ENCODE results near the gene PARP6. TPM values are rescaled to one million over a fixed set of nuclear protein-coding genes. Genes with fewer than 3 reads are reported as not detected.

Gene PARP6
- polyA plus RNA-seq, 1 donor from 2014 or later, result 218 TPM

DNA sequence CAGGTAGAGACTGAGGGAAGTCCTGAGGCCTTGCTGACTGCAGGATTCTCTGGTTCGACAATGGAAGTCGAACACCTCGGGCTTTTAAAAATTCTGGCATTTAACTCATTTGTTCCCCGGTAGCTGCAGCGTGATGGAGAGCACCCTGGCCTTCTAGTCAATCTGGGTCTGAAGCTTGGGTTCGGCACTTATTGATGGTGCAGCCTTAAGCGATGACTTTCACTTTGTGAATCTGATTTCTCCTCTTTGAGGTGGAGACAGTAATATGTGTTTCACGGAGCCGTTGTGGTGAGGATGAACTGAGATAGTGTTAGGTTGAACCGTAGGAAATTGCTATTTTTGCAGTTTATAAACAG is 621 bp upstream of the PARP6 start:
- TF ChIP-seq POLR2AphosphoS5 (IDR thresholded peaks at IDR 0.05) (no peak), RAD21 (conservative IDR thresholded peaks at IDR 0.05) (no peak), MXI1 (conservative IDR thresholded peaks at IDR 0.05; ENCODE audit: poor library complexity, severe bottlenecking) (no peak)
- Histone ChIP-seq H3K4me2 (ENCODE audit: low read length) (no peak overlapping the region), H3K9me2 (ENCODE audit: insufficient read depth, low read length) (no peaks in the 10 kb centered on the region), H3K4me3 (ENCODE audit: low read length) (peak overlapping the region; percentile 82), H2AFZ (ENCODE audit: low read depth, low read length) (peak overlapping the region; percentile 31), H3F3A (ENCODE audit: insufficient read depth, low read length, poor library complexity, severe bottlenecking) (no peaks in the 10 kb centered on the region), H3K79me2 (replicated peaks; ENCODE audit: insufficient read depth, low read length) (peaks cover 27% of the 10 kb centered on the region), H3K36me3 (ENCODE audit: insufficient read depth, low read length) (no peaks in the 10 kb centered on the region), H3K27ac (ENCODE audit: low read length) (peak overlapping the region; percentile 54), H3K9ac (ENCODE audit: low read length) (peak overlapping the region; percentile 44), H3K27me3 (ENCODE audit: insufficient read depth, low read depth, low read length) (no peaks in the 10 kb centered on the region), H4K20me1 (ENCODE audit: insufficient read depth) (no peaks in the 10 kb centered on the region), H3K9me3 (ENCODE audit: low read length) (no peaks in the 10 kb centered on the region)

DNA sequence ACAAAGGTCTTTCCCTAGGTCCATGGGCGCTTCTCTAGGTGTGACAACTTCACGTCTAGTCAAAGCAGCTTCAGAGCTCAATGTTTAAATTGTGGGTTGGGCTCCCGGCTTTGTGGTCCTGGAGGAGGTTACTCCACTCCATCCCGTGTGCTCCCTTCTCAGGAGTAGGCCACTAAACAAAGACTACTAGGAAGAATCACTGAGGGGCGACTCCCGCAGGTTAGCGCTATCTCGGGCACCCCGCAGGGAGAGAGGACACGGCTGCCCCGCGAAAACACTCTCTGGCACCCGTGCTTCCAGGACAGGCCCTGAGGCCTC is 500 bp downstream of the PARP6 start:
- Histone ChIP-seq H2AFZ (ENCODE audit: low read depth, low read length) (peak overlapping the region; percentile 82), H3K27me3 (ENCODE audit: insufficient read depth, low read depth, low read length) (no peaks in the 10 kb centered on the region), H3K4me2 (ENCODE audit: low read length) (peak overlapping the region; percentile 83), H3K4me3 (ENCODE audit: low read length) (peak overlapping the region; percentile 82), H3F3A (ENCODE audit: insufficient read depth, low read length, poor library complexity, severe bottlenecking) (no peaks in the 10 kb centered on the region), H4K20me1 (ENCODE audit: insufficient read depth) (no peaks in the 10 kb centered on the region), H3K9me2 (ENCODE audit: insufficient read depth, low read length) (no peaks in the 10 kb centered on the region), H3K27ac (ENCODE audit: low read length) (peak overlapping the region; percentile 80), H3K9ac (ENCODE audit: low read length) (peak overlapping the region; percentile 95), H3K79me2 (replicated peaks; ENCODE audit: insufficient read depth, low read length) (peaks cover 27% of the 10 kb centered on the region), H3K9me3 (ENCODE audit: low read length) (no peaks in the 10 kb centered on the region), H3K36me3 (ENCODE audit: insufficient read depth, low read length) (no peaks in the 10 kb centered on the region)
- no peak for TF ChIP-seq TAF1 (IDR thresholded peaks at IDR 0.05; ENCODE audit: low read depth)
- TF ChIP-seq, protein P1, sequence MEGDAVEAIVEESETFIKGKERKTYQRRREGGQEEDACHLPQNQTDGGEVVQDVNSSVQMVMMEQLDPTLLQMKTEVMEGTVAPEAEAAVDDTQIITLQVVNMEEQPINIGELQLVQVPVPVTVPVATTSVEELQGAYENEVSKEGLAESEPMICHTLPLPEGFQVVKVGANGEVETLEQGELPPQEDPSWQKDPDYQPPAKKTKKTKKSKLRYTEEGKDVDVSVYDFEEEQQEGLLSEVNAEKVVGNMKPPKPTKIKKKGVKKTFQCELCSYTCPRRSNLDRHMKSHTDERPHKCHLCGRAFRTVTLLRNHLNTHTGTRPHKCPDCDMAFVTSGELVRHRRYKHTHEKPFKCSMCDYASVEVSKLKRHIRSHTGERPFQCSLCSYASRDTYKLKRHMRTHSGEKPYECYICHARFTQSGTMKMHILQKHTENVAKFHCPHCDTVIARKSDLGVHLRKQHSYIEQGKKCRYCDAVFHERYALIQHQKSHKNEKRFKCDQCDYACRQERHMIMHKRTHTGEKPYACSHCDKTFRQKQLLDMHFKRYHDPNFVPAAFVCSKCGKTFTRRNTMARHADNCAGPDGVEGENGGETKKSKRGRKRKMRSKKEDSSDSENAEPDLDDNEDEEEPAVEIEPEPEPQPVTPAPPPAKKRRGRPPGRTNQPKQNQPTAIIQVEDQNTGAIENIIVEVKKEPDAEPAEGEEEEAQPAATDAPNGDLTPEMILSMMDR (IDR thresholded peaks at IDR 0.05; ENCODE audit: poor library complexity, severe bottlenecking), result no peak
- no peak for TF ChIP-seq EZH2 (IDR thresholded peaks at IDR 0.05; ENCODE audit: borderline replicate concordance, insufficient read depth, low read length, poor library complexity, severe bottlenecking)
- no peak for TF ChIP-seq RAD21 (conservative IDR thresholded peaks at IDR 0.05)
- TF ChIP-seq, protein P2, sequence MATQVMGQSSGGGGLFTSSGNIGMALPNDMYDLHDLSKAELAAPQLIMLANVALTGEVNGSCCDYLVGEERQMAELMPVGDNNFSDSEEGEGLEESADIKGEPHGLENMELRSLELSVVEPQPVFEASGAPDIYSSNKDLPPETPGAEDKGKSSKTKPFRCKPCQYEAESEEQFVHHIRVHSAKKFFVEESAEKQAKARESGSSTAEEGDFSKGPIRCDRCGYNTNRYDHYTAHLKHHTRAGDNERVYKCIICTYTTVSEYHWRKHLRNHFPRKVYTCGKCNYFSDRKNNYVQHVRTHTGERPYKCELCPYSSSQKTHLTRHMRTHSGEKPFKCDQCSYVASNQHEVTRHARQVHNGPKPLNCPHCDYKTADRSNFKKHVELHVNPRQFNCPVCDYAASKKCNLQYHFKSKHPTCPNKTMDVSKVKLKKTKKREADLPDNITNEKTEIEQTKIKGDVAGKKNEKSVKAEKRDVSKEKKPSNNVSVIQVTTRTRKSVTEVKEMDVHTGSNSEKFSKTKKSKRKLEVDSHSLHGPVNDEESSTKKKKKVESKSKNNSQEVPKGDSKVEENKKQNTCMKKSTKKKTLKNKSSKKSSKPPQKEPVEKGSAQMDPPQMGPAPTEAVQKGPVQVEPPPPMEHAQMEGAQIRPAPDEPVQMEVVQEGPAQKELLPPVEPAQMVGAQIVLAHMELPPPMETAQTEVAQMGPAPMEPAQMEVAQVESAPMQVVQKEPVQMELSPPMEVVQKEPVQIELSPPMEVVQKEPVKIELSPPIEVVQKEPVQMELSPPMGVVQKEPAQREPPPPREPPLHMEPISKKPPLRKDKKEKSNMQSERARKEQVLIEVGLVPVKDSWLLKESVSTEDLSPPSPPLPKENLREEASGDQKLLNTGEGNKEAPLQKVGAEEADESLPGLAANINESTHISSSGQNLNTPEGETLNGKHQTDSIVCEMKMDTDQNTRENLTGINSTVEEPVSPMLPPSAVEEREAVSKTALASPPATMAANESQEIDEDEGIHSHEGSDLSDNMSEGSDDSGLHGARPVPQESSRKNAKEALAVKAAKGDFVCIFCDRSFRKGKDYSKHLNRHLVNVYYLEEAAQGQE (IDR thresholded peaks at IDR 0.05; ENCODE audit: borderline replicate concordance), result no peak
- TF ChIP-seq SMC3 (conservative IDR thresholded peaks at IDR 0.05; ENCODE audit: poor library complexity), result no peak
- no peak for TF ChIP-seq MXI1 (conservative IDR thresholded peaks at IDR 0.05; ENCODE audit: poor library complexity, severe bottlenecking)

DNA sequence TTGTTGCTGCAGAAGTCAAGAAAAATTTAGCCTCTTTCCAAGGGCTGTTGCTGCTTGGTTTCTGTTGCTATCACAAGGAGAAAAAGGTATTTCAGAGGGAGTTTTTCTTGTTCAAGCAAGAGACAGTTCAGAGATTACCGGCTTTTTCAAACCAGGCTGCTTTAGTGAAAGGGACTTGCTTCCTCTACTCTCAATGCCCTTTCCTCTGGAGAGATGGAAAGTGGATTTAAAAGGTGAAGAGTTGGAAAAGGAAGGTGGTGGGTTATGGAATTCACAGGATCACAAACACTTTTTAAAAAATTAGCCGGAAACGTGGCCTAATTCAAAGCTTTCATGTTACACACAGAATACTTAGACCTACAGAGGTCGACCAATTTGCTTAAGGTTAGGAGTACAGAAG is 1.1 kb downstream of the PARP6 start:
- peak overlapping the region; percentile 95 for H3K9ac ChIP-seq (ENCODE audit: low read length)
- no peaks in the 10 kb centered on the region for H3F3A ChIP-seq (ENCODE audit: insufficient read depth, low read length, poor library complexity, severe bottlenecking)
- H2AFZ ChIP-seq (ENCODE audit: low read depth, low read length), result no peak overlapping the region
- no peak overlapping the region for H3K27ac ChIP-seq (ENCODE audit: low read length)
- no peaks in the 10 kb centered on the region for H3K27me3 ChIP-seq (ENCODE audit: insufficient read depth, low read depth, low read length)
- no peaks in the 10 kb centered on the region for H3K9me2 ChIP-seq (ENCODE audit: insufficient read depth, low read length)
- peak overlapping the region; percentile 83 for H3K4me2 ChIP-seq (ENCODE audit: low read length)
- H3K9me3 ChIP-seq (ENCODE audit: low read length), result no peaks in the 10 kb centered on the region
- H3K4me3 ChIP-seq (ENCODE audit: low read length), result peak overlapping the region; percentile 82
- TF ChIP-seq POLR2AphosphoS5 (IDR thresholded peaks at IDR 0.05), result no peak
- no peak for TF ChIP-seq EP300 (conservative IDR thresholded peaks at IDR 0.05; ENCODE audit: poor library complexity, severe bottlenecking)
- no peak for TF ChIP-seq MXI1 (conservative IDR thresholded peaks at IDR 0.05; ENCODE audit: poor library complexity, severe bottlenecking)
- TF ChIP-seq, protein P2 (IDR thresholded peaks at IDR 0.05; ENCODE audit: borderline replicate concordance), result no peak
- TF ChIP-seq, protein P1 (IDR thresholded peaks at IDR 0.05; ENCODE audit: poor library complexity, severe bottlenecking), result no peak
- TF ChIP-seq SMC3 (conservative IDR thresholded peaks at IDR 0.05; ENCODE audit: poor library complexity), result no peak
- no peak for TF ChIP-seq TAF1 (IDR thresholded peaks at IDR 0.05; ENCODE audit: low read depth)
- no peak for TF ChIP-seq RAD21 (conservative IDR thresholded peaks at IDR 0.05)
- TF ChIP-seq EZH2 (IDR thresholded peaks at IDR 0.05; ENCODE audit: borderline replicate concordance, insufficient read depth, low read length, poor library complexity, severe bottlenecking), result no peak
- H3K36me3 ChIP-seq (ENCODE audit: insufficient read depth, low read length), result no peaks in the 10 kb centered on the region
- H3K79me2 ChIP-seq (replicated peaks; ENCODE audit: insufficient read depth, low read length), result peaks cover 27% of the 10 kb centered on the region
- H4K20me1 ChIP-seq (ENCODE audit: insufficient read depth), result no peaks in the 10 kb centered on the region

Data from neural cell (in vitro differentiated cells).